ENCODE data around the gene ST8SIA1.

- TF ChIP-seq CTCF (conservative IDR thresholded peaks at IDR 0.05; ENCODE audit: low read depth, low read length) (no peak), POLR2A (IDR thresholded peaks at IDR 0.05; ENCODE audit: low read depth, low read length) (no peak), RAD21 (IDR thresholded peaks at IDR 0.05; ENCODE audit: low read length) (no peak), MAFK (IDR thresholded peaks at IDR 0.05; ENCODE audit: low read depth, low read length) (no peak), FOS (IDR thresholded peaks at IDR 0.05; ENCODE audit: low read depth, low read length) (no peak), USF2 (IDR thresholded peaks at IDR 0.05; ENCODE audit: low read depth, low read length) (no peak), BHLHE40 (IDR thresholded peaks at IDR 0.05; ENCODE audit: low read depth, low read length) (no peak), RFX5 (IDR thresholded peaks at IDR 0.05; ENCODE audit: low read depth, low read length) (no peak)
Measured at GRCh38 chr12:22238211-22238610, 96.3 kb downstream of the ST8SIA1 start.
